HG02840 (cell line): ENCODE data around the gene SLC35A3.
"Not testable (repeated sequence)": the region's sequence is repeated elsewhere in the genome, so short reads cannot be mapped to it uniquely, and the experiment has no call there.

Source experiments
- ATAC-seq: cut with Tn5 transposase; IDR thresholded peaks from one replicate; pipeline ENCODE4 v1.9.1; 2021; ENCODE audit warnings: mild to moderate bottlenecking, moderate library complexity, moderate number of reproducible peaks; ENCODE audit not compliant: unreplicated experiment, low FRiP score

Gene SLC35A3

DNA sequence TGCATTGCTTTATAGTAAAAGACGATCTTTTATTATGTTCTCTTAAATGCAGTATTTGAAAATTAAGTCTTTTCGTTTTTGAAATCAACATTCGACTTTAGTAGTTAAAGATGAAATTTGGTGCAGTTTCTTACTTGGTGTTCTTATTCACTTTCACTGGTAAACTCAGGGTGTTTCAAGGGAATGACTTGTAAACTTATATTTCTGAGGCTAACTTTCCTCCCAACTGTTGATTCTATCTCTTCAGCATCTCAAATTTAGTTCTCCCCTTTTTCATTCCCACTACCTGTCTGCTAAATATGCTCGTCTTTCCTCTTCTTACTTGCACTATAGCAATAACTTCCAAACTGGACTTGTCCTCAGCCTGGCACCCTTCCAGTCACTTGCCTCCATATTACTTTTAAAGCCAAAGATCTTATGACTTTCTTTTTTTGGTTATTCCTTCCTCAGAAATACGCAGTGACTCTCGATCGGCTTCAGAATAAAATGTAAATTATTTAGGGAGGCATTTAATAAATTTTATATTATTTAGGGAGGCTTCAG lies 988 bp downstream of the SLC35A3 start:
- no peak for ATAC-seq

GRCh38 chr1:99972066-99972465 lies 2.3 kb downstream of the SLC35A3 start:
- not testable (repeated sequence) for ATAC-seq

GRCh38 chr1:99975529-99975928 lies 5.7 kb downstream of the SLC35A3 start:
- no peak for ATAC-seq

- ATAC-seq: not testable (repeated sequence)
Measured at GRCh38 chr1:99977326-99977725, 7.5 kb downstream of the SLC35A3 start.

- no peak for ATAC-seq
Measured at GRCh38 chr1:99978218-99978617, 8.4 kb downstream of the SLC35A3 start.

- no peak for ATAC-seq
Measured at GRCh38 chr1:99979091-99979490, 9.3 kb downstream of the SLC35A3 start.

DNA sequence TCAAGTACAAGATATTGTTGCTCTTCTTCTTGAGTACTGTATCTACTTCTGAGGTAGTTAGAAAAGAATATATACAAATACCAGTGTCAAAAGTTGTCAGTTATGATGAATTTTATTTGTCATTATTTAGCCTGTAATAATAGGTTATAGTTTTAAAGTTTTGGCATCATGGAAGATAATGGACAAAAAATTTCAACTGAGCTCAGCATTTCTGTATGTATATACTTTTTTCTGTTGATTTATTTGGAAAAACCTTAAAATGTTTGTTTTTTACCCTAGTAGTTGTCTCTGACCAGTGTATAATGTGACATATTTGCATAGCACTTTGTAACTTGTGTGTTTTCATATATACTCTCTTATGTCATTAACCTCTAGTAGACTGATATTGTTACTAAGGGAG lies 11.1 kb downstream of the SLC35A3 start:
- no peak for ATAC-seq

DNA sequence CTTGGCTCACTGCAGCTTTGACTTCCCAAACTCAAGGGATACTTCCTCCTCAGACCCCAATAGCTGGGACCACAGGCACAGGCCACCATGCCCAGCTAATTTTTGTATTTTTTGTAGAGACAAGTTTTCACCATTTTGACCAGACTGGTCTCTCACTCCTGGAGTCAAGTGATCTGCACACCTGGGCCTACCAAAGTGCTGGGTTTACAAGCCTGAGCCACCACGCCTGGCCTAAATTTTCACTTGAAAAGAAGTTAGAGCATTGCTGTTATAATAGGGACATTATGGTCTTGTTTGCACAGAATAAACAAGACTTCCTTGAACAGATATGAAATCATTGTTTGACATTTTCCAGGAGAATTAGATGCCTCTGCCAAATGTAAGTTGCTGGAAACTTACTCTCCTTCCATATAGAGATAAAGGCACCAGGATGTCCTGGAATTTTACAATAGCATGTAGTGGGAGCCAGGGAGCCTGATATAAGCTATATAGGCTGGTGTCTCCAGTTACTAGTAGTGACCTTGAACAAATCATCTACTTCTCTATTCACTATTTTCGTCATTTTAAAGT lies 16.9 kb downstream of the SLC35A3 start:
- ATAC-seq: no peak

- ATAC-seq: no peak
Measured at GRCh38 chr1:99988210-99988765, 18.5 kb downstream of the SLC35A3 start.

- ATAC-seq: no peak
Measured at GRCh38 chr1:99992044-99992722, 22.4 kb downstream of the SLC35A3 start.

GRCh38 chr1:99992760-99993467 lies 23.1 kb downstream of the SLC35A3 start:
- ATAC-seq: no peak

- ATAC-seq: no peak
Measured at GRCh38 chr1:99993468-99993845, 23.7 kb downstream of the SLC35A3 start.

DNA sequence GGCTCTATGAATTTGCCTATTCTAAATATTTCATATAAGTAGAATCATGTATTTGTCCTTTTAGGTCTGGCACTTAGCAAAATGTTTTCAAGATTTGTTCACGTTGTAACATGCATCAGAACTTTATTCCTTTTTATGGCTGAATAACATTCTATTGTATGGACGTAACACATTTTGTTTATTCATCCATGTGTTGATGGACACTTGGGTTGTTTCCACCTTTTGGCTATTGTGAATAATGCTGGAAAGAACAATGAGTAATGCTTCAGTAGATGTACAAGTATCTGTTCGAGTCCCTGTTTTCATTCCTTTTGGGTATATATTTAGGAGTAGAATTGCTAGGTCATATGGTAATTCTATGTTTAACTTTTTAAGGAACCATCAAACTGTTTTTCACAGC lies 24.7 kb downstream of the SLC35A3 start:
- no peak for ATAC-seq

- ATAC-seq: no peak
Measured at GRCh38 chr1:99996951-99997350, 27.2 kb downstream of the SLC35A3 start.

DNA sequence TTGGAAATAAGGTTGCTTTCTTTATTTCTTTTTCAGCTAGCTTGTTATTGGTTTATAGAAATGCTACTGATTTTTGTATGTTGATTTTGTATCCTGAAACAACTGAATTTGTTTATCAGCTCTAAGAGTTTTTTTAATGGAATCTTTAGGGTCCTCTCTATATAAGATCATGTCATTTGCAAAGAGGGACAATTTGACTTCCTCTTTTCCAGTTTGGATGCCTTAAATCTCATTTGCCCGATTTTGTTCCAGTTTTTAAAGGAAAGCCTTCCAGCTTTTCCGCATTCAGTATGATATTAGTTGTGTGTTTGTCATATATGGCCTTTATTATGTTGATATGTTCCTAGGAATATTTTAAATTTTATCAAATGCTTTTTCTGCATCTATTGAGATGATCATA lies 31.7 kb downstream of the SLC35A3 start:
- ATAC-seq: no peak

- ATAC-seq: no peak
Measured at GRCh38 chr1:100005424-100005823, 35.6 kb downstream of the SLC35A3 start.

GRCh38 chr1:100006688-100007087 lies 36.9 kb downstream of the SLC35A3 start:
- no peak for ATAC-seq

GRCh38 chr1:100009458-100009857 lies 39.7 kb downstream of the SLC35A3 start:
- no peak for ATAC-seq

GRCh38 chr1:100010804-100011203 lies 41.0 kb downstream of the SLC35A3 start:
- ATAC-seq: no peak

- ATAC-seq: no peak
Measured at GRCh38 chr1:100019220-100019619, 49.4 kb downstream of the SLC35A3 start.

- ATAC-seq: no peak
Measured at GRCh38 chr1:100023482-100023881, 53.7 kb downstream of the SLC35A3 start.
